COR-L47 (cell line): ENCODE measurements around the gene OPN5.

Source experiments
- DNase-seq: peaks from one replicate; lab custom pipeline; 2025; lab: John Stamatoyannopoulos, UW

The OPN5 gene

GRCh38 chr6:47788498-47788884, 6.7 kb downstream of the OPN5 start:
- no peak for DNase-seq

GRCh38 chr6:47789553-47789952, 7.7 kb downstream of the OPN5 start:
- DNase-seq: no peak

- no peak for DNase-seq
Observed at GRCh38 chr6:47792216-47792733, 10.4 kb downstream of the OPN5 start.

- no peak for DNase-seq
Observed at GRCh38 chr6:47794577-47795135, 12.8 kb downstream of the OPN5 start.

GRCh38 chr6:47801984-47802383, 20.2 kb downstream of the OPN5 start:
- DNase-seq: no peak

- DNase-seq: no peak
Observed at GRCh38 chr6:47804821-47805220, 23.0 kb downstream of the OPN5 start.

- DNase-seq: no peak
Observed at GRCh38 chr6:47809873-47810272, 28.0 kb downstream of the OPN5 start.

- DNase-seq: peak; percentile 19
Observed at GRCh38 chr6:47810885-47811284, 29.1 kb downstream of the OPN5 start.

- DNase-seq: no peak
Observed at GRCh38 chr6:47811443-47811842, 29.6 kb downstream of the OPN5 start.

GRCh38 chr6:47817749-47818148, 35.9 kb downstream of the OPN5 start:
- no peak for DNase-seq

GRCh38 chr6:47819461-47819860, 37.6 kb downstream of the OPN5 start:
- DNase-seq: no peak

- no peak for DNase-seq
Observed at GRCh38 chr6:47822856-47823554, 41.2 kb downstream of the OPN5 start.

- no peak for DNase-seq
Observed at GRCh38 chr6:47832386-47833100, 50.7 kb downstream of the OPN5 start.

- no peak for DNase-seq
Observed at GRCh38 chr6:47834196-47834595, 52.4 kb downstream of the OPN5 start.

GRCh38 chr6:47836046-47836445, 54.2 kb downstream of the OPN5 start:
- no peak for DNase-seq

- DNase-seq: no peak
Observed at GRCh38 chr6:47836639-47837038, 54.8 kb downstream of the OPN5 start.

- no peak for DNase-seq
Observed at GRCh38 chr6:47839645-47840044, 57.8 kb downstream of the OPN5 start.

- DNase-seq: no peak
Observed at GRCh38 chr6:47844881-47845280, 63.0 kb downstream of the OPN5 start.

- no peak for DNase-seq
Observed at GRCh38 chr6:47846752-47847151, 64.9 kb downstream of the OPN5 start.

GRCh38 chr6:47851091-47851490, 69.3 kb downstream of the OPN5 start:
- no peak for DNase-seq

GRCh38 chr6:47852727-47853126, 70.9 kb downstream of the OPN5 start:
- DNase-seq: no peak

GRCh38 chr6:47853766-47854165, 71.9 kb downstream of the OPN5 start:
- DNase-seq: no peak

- DNase-seq: no peak
Observed at GRCh38 chr6:47854971-47855370, 73.1 kb downstream of the OPN5 start.
